ENCODE measurements around the gene FARP2.
"Not testable (repeated sequence)": the region's sequence is repeated elsewhere in the genome, so short reads cannot be mapped to it uniquely, and the experiment has no call there.

Gene FARP2, protein sequence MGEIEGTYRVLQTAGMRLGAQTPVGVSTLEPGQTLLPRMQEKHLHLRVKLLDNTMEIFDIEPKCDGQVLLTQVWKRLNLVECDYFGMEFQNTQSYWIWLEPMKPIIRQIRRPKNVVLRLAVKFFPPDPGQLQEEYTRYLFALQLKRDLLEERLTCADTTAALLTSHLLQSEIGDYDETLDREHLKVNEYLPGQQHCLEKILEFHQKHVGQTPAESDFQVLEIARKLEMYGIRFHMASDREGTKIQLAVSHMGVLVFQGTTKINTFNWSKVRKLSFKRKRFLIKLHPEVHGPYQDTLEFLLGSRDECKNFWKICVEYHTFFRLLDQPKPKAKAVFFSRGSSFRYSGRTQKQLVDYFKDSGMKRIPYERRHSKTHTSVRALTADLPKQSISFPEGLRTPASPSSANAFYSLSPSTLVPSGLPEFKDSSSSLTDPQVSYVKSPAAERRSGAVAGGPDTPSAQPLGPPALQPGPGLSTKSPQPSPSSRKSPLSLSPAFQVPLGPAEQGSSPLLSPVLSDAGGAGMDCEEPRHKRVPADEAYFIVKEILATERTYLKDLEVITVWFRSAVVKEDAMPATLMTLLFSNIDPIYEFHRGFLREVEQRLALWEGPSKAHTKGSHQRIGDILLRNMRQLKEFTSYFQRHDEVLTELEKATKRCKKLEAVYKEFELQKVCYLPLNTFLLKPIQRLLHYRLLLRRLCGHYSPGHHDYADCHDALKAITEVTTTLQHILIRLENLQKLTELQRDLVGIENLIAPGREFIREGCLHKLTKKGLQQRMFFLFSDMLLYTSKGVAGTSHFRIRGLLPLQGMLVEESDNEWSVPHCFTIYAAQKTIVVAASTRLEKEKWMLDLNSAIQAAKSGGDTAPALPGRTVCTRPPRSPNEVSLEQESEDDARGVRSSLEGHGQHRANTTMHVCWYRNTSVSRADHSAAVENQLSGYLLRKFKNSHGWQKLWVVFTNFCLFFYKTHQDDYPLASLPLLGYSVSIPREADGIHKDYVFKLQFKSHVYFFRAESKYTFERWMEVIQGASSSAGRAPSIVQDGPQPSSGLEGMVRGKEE

GRCh38 chr2:241355983-241356870 is at the start of gene FARP2:
Gene FARP2 (plus strand): TSS chr2:241356285. CDS start chr2:241373108, 16,823 bp downstream.
- peak; percentile 97 for DNase-seq

DNA sequence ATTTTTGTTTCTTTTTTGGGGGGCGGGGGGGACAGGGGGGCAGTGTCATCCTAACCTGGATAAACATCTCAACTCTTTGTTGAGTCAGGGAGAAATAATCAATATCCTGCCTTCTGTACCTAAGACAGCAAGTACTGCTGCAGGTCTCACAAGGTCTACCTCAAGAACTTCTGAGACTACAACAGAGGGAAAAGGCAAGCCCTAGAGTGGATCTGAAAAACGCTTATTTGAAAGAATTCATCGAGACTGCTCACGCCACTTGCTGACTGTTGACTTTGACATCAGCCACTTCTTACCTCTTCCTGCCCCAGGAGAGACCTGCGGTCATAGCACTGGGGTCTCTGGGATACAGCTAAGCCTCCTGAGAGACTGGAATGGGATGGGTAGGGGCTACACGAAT is 49.0 kb upstream of the FARP2 start:
- no peak for DNase-seq

DNA sequence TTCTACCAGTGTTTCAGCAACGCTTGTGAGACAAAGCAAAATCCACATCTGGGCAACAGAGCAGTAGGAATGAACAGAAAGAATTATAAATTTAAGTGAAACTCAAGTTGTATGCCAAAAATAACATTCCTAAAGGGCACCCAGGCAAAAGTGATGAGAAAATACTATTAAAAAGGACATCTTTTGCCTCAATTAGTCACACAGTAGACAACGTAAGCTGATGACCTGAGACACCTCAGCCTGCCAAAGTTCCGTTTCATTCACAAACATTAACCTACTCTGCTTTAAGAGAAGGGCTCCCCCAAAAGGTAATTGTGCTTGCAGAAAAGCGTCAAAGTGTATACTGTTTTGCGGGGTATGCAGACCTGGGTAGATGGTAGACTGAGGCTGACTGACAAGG is 47.8 kb upstream of the FARP2 start:
- DNase-seq: no peak

DNA sequence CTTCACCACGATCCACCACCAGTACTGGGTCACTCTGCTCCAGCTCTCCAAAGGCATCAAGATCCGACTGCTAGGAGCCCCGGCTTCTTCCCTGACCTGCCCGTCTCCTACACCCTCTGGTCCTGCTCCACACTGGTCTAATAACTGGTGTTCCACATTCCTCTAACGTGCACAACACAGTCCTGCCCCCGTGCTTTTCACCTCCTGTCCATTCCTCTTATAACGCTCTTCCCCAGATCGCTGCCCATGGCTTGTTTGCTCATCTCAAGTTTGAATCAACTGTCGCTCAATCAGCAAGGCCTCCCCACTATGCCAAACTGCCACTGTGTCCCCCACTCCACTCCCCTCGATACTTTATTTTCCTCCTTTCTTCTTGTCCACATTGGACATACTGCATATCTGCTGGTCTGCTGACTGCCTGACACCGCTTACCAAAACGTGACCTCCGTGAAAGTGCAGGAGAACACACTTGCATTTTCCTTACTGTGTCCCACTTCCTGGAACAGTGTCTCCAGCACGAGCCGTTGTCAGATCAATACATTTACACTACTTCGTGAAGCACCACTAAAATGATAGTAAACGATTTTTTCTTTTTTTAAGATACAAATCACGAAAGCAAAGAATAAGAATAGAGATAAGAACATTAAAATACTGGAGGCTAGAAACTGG is 47.1 kb upstream of the FARP2 start:
- no peak for DNase-seq

DNA sequence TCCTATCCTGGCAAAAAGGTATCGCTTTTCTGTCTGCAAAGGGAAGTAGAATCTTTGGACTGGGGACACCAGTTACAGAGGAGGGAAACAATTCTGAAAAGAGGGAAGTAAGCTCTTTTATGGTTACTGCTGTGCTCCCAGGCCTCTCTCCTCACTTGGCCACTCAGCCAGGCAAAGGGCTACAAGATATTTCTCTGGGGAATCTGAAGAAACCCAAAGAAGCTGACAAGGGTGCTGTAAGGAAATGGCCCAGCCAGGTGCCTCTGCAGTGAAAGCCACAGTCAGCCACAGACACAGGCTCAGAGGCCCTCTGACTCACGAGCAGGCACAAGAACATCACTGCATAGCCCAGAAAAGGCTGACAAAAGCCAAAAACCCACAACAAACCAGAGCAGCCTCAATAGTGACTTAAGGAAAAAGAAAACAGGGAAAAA is 46.4 kb upstream of the FARP2 start:
- DNase-seq: peak; percentile 82

DNA sequence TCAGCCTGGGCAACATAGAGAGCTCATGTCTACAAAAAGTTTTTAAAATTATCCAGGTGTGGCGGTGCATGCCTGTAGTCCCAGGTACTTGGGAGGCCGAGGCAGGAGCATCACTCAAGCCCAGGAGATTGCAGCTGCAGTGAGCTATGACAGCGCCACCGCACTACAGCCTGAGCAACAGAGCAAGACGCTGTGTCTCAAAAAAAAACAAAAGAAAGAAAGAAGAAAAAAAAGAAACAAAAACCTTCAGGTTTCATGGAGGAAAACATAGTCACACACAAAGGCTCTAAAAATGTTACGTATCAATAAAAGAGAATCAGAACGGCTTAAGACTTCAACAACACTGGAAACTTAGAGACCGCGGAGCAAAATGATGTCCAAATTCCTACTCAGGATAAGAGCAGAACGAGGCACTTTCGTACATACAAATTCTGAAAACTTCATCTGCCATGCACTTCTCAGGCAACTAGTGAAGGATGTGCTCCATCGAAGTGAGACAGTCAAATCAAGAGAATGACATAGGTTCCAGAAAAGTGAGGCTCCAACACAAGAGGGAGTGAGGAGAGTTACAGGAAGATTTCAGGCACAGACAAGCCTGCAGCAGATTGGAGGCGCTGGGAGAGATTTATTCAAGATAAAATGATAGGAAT is 45.0 kb upstream of the FARP2 start:
- DNase-seq: peak; percentile 41

GRCh38 chr2:241312082-241312481 is 44.0 kb upstream of the FARP2 start:
- peak; percentile 31 for DNase-seq

DNA sequence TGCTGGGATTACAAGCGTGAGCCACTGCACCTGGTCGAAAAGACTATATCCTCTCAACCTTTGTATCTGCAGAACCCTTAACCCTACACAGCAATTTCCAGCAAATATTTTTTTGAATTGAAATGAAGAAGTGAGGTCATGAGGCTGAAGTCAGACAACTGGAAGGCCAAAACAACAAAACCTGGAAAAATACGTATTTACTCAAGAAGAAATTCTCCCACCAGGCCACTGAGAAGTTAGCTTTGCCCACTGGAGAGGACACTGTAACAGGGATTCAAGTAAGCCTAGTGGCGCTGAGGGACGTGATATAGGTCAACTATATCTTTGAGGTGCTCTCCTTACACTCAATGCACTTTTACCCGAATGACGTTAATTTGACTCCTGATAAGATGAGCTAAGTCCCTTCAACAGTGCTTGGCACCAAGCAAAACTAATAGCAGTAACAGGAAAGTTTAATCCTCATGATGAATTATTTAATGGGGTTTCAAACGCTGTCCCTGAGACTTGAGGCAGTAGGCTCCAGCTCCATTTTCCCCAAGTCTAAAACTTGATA is 42.5 kb upstream of the FARP2 start:
- no peak for DNase-seq

- DNase-seq: no peak
Observed at GRCh38 chr2:241314226-241315092, 41.6 kb upstream of the FARP2 start.

GRCh38 chr2:241315093-241315878 is 40.8 kb upstream of the FARP2 start, which contains the start of gene HDLBP:
Gene HDLBP (minus strand): TSS chr2:241315672. CDS start chr2:241266869, 48,803 bp downstream.
- DNase-seq: peak; percentile 100

GRCh38 chr2:241315879-241316631 is 40.0 kb upstream of the FARP2 start, which contains the start of gene SEPTIN2:
Gene SEPTIN2 (plus strand): TSS chr2:241315925. CDS start chr2:241324233, 8,308 bp downstream.
- DNase-seq: peak; percentile 79

DNA sequence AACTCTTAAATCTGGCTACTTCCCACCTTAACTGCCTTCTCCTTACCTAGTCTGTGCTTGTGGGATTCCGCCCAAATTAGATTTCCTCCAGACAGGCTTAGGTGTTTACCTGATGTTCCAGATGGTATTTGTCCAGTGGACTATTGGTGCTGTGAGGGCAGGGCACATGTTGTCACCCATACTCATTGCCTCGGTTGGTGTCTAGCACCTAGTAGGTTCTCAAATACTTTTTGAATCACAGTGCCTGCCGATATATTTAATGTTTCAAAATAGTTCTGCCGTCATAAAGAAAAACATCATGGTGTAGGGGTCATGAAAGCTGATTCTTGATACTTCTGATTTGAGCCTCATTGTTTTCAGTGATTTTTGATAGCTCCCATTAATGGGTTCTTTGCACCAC is 39.3 kb upstream of the FARP2 start:
- DNase-seq: no peak

- DNase-seq: no peak
Observed at GRCh38 chr2:241317391-241317790, 38.7 kb upstream of the FARP2 start.

DNA sequence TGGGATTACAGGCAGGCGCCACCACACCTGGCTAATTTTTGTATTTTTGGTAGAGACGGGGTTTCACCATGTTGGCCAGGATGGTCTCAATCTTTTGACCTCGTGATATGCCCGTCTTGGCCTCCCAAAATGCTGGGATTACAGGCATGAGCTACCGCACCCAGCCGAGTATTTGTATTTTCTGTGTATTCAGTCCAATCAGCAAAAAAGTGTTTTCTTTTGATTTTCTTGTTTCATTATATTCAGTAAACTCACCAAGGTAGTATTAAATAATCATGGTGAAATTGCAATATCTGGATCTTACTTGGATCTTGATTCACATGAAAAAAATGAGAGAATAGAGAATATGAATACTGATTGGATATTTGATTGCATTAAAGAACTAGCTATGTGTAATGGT is 37.3 kb upstream of the FARP2 start:
- DNase-seq: not testable (repeated sequence)

GRCh38 chr2:241320394-241320793 is 35.7 kb upstream of the FARP2 start:
- no peak for DNase-seq

- no peak for DNase-seq
Observed at GRCh38 chr2:241321033-241321432, 35.1 kb upstream of the FARP2 start.

GRCh38 chr2:241321886-241322285 is 34.2 kb upstream of the FARP2 start:
- DNase-seq: no peak

DNA sequence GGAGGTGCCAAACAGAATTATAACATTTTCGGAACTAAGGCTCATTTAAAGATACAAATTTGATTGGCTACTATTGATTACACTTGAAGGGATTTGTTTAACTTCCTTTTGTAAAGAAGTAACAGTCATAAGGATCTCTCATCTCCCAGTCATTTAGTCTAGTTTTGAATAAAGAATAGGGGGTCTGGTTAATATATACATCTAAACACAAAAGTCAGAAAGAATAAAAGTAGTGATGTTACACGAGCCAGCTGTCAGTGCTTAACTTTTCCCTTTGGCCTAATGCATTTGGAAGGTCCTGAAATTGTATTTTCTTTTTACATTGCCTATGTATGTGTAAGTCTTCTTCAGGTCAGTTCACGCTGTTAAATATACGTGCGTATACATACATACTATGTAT is 32.3 kb upstream of the FARP2 start:
- no peak for DNase-seq

All from activated CD4-positive, alpha-beta T cell treated with anti-CD3 and anti-CD28 coated beads, Interleukin-10, Interleukin-2, amounts not matched to agents 100 ng/mL and 50 ng/mL, durations not matched to agents 16 hours and 8 hours (primary cell).